Common myeloid progenitor, CD34-positive (primary cell): Measurements from ENCODE around the gene NTMT1.

Experiments used
- CTCF ChIA-PET: fragments of 350-600 bp; sonication (Branson Sonifier 250); formaldehyde crosslinking; loops from one replicate; lab custom pipeline; 2021; ENCODE audit warnings: antibody characterized with exemption; lab: Charles Lee
- POLR2A ChIA-PET: fragments of 350-600 bp; sonication (Branson Sonifier 250); formaldehyde crosslinking; loops from one replicate; lab custom pipeline; 2021; ENCODE audit warnings: antibody characterized with exemption; lab: Charles Lee
- DNase-seq, 3 donors: peaks; one replicate each; pipeline versions ENCODE4 v3.0.0 to v3.0.0-alpha.2; 2013
- H3K27ac ChIP-seq, 2 experiments: 1 replicate in 1 of 2; 2 replicates in 1 of 2; pipeline ENCODE4 v1.7.0; 2013; ENCODE audit warnings: inconsistent platforms in 2 of 2, low read length in 2 of 2, mild to moderate bottlenecking in 2 of 2, low read depth in 1 of 2, moderate library complexity in 1 of 2; ENCODE audit not compliant: severe bottlenecking in 2 of 2, insufficient read depth in 1 of 2, poor library complexity in 1 of 2
- H3K27me3 ChIP-seq, 5 experiments: replicated peaks in 2 of 5; 1 replicate in 3 of 5; 2 replicates in 2 of 5; pipeline versions ENCODE4 v1.6.1 to v1.7.0; 2013; ENCODE audit warnings: low read length in 4 of 5, mild to moderate bottlenecking in 2 of 5, moderate library complexity in 2 of 5, inconsistent platforms in 1 of 5; ENCODE audit not compliant: insufficient read depth in 5 of 5, control insufficient read depth in 4 of 5
- H3K36me3 ChIP-seq, 4 experiments: 1 replicate in 2 of 4; 2 replicates in 2 of 4; pipeline versions ENCODE4 v1.6.1 to v1.7.0; 2013; ENCODE audit warnings: low read length in 3 of 4, control low read depth in 1 of 4, mild to moderate bottlenecking in 1 of 4; ENCODE audit not compliant: control insufficient read depth in 4 of 4, insufficient read depth in 4 of 4
- H3K4me1 ChIP-seq, 4 experiments: 1 replicate in 3 of 4; 2 replicates in 1 of 4; pipeline versions ENCODE4 v1.6.1 to v1.7.1; 2013; ENCODE audit warnings: low read length in 3 of 4, mild to moderate bottlenecking in 3 of 4, control low read depth in 1 of 4, inconsistent platforms in 1 of 4, moderate library complexity in 1 of 4; ENCODE audit not compliant: control insufficient read depth in 4 of 4, insufficient read depth in 4 of 4; ENCODE audit errors: control extremely low read depth in 1 of 4
- H3K4me3 ChIP-seq, 7 experiments: 1 replicate in 4 of 7; 2 replicates in 3 of 7; pipeline versions ENCODE4 v1.5.1 to v1.7.0; 2013; ENCODE audit warnings: mild to moderate bottlenecking in 7 of 7, low read length in 6 of 7, moderate library complexity in 6 of 7, inconsistent platforms in 2 of 7, low read depth in 2 of 7, control low read depth in 1 of 7; ENCODE audit not compliant: insufficient read depth in 4 of 7, control insufficient read depth in 1 of 7; ENCODE audit errors: extremely low read depth in 1 of 7
- H3K9me3 ChIP-seq, 5 experiments: 1 replicate in 4 of 5; 2 replicates in 1 of 5; pipeline versions ENCODE4 v1.6.1 to v1.7.1; 2013; ENCODE audit warnings: low read length in 4 of 5, mild to moderate bottlenecking in 2 of 5, inconsistent platforms in 1 of 5, low read depth in 1 of 5, moderate library complexity in 1 of 5; ENCODE audit not compliant: control insufficient read depth in 4 of 5, insufficient read depth in 2 of 5; ENCODE audit errors: control extremely low read depth in 1 of 5
- WGBS: methylation state at CpG from one replicate; pipeline ENCODE4 v1.1.5; 2013; ENCODE audit not compliant: insufficient coverage; 5-methylcytosine and 5-hydroxymethylcytosine counted together

The NTMT1 gene

DNA sequence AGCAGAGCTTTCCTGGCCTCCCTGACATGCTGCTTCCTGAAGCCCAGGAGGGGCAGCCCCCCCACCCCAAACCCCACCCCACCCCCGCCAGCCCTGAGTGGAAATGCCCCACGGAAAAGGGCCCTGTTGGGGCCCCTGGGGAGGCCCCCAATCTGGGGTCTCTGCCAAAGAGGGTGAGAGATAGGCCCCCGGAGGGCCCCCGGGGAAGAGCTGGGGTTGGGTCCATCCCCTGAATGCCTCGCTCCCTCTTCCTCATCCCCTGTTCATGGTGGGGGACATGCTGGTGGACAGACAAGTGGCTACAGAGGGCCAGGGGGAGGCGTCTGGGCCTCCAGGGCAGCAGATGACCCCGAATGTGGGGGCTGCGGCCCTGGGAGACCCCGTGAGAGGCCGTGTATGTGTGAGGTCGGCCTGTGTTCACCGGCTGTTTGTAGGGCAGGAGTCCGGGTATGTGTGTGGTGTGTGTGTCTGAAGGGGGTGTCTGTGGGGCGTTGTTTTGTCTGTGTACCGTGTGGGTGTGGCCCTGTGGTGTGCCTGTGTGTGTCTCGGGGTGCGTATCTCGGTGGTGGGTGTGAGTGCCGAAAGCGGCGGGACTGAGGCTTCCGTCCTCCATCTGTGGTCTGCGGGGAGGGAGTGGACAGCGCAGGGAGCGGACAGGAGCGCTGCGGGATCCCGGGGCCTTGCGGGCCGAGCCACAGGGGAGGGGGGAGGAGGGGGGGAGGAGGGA lies 16.3 kb upstream of the NTMT1 start:
- peak in 2 of 3 donors; percentile 70 to 86 for DNase-seq
- ChIA-PET POLR2A (interaction anchor here (0.6 to 1.7 kb wide), 6 partner anchors 113 to 478 kb away, joined by 3 to 7 read pairs (median 3); partner anchors contain the start of gene IER5L), CTCF (interaction anchor here (1.0 to 2.3 kb wide), 12 partner anchors 11 to 495 kb away, joined by 3 to 16 read pairs (median 6); partner anchors contain the start of gene C9orf50)
- Histone ChIP-seq H3K4me1 (peaks cover 0 to 58% (median 52%) of the 10 kb centered on the region in 4 experiments), H3K27me3 (no peaks in the 10 kb centered on the region), H3K36me3 (no peaks in the 10 kb centered on the region), H3K4me3 (peak overlapping the region in 5 of 7 experiments; percentile 40 to 75 (median 53)), H3K27ac (no peak overlapping the region), H3K9me3 (no peaks in the 10 kb centered on the region)
- 10% methylated on average over 15 of the region's 30 CpGs for WGBS

DNA sequence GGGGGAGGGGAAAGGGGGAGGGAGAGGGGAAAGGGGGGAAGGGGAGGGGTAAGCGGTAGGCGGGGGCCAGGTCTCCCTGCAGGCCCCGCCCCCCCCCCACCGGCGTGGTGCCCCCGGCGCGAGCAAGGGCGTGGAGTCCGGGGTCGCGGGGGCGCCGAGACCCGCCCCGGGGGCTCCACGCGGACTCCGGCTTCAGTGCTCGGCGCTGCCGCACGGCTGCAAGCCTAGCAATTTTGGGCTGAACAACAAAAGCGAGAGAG lies 15.8 kb upstream of the NTMT1 start:
- DNase-seq = no peak
- Histone ChIP-seq H3K27ac (peak overlapping the region in 1 of 2 experiments; percentile 34), H3K4me3 (peak overlapping the region; percentile 48 to 75 (median 66)), H3K27me3 (no peaks in the 10 kb centered on the region), H3K4me1 (peaks cover 0 to 54% (median 50%) of the 10 kb centered on the region in 4 experiments), H3K36me3 (no peaks in the 10 kb centered on the region), H3K9me3 (no peaks in the 10 kb centered on the region)
- 0% methylated on average over 1 of the region's 24 CpGs for WGBS
- ChIA-PET POLR2A (no interaction called here), CTCF (no interaction called here)

DNA sequence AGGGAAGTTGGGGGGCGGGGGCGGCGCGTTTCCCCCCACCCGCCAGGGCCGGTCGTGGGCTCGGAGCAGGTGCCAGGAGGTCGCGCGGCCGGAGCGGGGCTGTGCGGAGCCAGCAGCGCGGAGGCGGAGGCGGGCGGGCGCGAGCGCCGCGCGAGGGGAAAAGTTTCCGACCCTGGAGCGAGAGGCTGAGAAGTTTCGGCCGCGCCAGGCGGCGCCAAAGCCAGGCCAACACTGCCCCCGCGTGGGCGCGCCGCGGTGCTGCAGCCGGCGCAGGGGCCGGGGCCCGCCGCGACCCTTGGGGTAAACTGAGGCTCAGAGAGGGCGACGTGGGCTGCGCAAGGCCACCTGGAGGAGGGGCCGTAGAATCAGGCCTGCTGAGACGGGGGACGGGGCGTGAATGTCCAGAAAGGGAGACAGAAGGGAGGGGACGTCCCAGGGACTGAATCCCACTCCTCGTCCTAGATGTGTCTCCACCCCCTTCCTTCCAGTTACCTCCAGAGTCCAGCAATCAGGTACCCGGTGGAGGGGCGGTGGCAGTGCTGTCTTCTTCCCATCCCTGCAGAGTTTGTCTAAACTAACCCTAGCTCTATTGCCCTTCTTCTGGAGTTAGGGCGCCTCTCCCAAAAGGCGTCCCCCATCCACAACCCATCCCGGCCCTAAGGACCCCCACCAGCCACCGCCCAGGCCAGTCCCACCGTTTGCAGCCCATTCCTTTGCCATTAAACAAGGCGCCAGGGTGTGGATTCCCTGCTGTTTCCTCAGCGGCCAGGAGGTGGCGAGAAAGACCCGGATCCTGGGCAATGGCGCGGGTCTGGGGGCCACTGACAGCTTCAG lies 15.3 kb upstream of the NTMT1 start:
- peak overlapping the region; percentile 48 to 75 (median 66) for H3K4me3 ChIP-seq
- 0% methylated on average over 57 of the region's 66 CpGs for WGBS
- no peaks in the 10 kb centered on the region for H3K27me3 ChIP-seq
- POLR2A ChIA-PET = interaction anchor here (0.6 to 1.3 kb wide), 4 partner anchors 14 to 471 kb away, joined by 3 to 4 read pairs (median 4); no protein-coding TSS in a partner anchor
- H3K27ac ChIP-seq = peak overlapping the region in 1 of 2 experiments; percentile 34
- CTCF ChIA-PET = interaction anchor here (0.9 to 4.9 kb wide), 18 partner anchors 10 to 850 kb away, joined by 3 to 76 read pairs (median 3); partner anchors contain the start of genes C9orf50 and NTMT1
- peak; percentile 60 to 76 (median 72) for DNase-seq
- H3K36me3 ChIP-seq = no peaks in the 10 kb centered on the region
- no peaks in the 10 kb centered on the region for H3K9me3 ChIP-seq
- peaks cover 0 to 54% (median 50%) of the 10 kb centered on the region in 4 experiments for H3K4me1 ChIP-seq

DNA sequence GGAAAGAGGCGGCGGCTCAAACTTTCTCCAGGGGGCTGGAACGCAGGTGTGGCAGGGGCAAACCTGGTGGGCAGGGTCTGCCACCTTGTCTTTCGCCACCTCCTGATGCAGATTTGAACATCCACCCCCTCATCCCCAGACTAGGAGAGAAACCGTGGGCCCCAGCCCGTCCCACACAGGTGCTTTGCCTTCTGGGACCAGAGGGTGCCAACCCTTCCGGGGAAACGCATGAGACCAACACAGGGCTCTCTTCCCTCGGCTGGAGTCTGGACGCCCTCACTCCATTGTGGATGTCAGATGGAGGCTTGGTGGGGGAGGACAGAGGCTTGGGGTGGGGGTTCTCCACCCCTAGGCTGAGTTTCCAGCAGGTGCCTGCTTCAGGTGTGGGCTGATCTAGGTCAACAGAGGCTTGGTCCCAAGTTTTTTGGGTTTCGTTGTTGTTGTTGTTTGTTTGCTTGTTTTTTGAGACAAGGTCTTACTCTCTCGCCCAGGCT lies 14.6 kb upstream of the NTMT1 start:
- ChIA-PET POLR2A (interaction anchor here (0.6 to 1.3 kb wide), 3 partner anchors 13 to 472 kb away, joined by 4 read pairs; no protein-coding TSS in a partner anchor), CTCF (interaction anchor here (0.6 to 4.9 kb wide), 20 partner anchors 11 to 851 kb away, joined by 3 to 76 read pairs (median 3); partner anchors contain the start of genes C9orf50 and NTMT1)
- no peaks in the 10 kb centered on the region for H3K27me3 ChIP-seq
- H3K9me3 ChIP-seq = no peaks in the 10 kb centered on the region
- peak overlapping the region in 4 of 7 experiments; percentile 64 to 75 (median 70) for H3K4me3 ChIP-seq
- 40% methylated on average over 5 of the region's 12 CpGs for WGBS
- DNase-seq = no peak
- no peaks in the 10 kb centered on the region for H3K36me3 ChIP-seq
- peaks cover 0 to 50% (median 46%) of the 10 kb centered on the region in 4 experiments for H3K4me1 ChIP-seq
- no peak overlapping the region for H3K27ac ChIP-seq

DNA sequence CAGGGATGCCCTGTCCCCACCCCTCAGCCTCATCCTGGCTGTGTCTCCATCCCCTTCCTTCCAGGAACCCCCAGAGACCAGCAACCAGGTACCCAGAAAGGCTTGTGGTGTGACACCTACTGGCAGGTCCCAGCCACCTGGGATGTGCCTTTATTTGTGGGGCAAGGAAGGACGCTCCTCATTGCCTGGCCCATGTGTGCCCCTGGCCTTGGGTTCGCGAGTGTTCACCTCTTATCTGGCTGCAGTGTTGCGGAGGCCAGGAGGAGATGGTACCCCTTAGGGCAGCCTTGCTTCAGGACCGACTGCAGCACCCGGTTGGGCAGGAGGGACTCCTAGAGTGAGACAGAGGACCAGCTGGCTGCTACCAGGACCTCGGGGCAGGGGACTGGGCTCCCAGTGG lies 13.8 kb upstream of the NTMT1 start:
- H3K27me3 ChIP-seq = no peaks in the 10 kb centered on the region
- peaks cover 0 to 42% (median 39%) of the 10 kb centered on the region in 4 experiments for H3K4me1 ChIP-seq
- CTCF ChIA-PET = interaction anchor here (0.8 to 4.9 kb wide), 8 partner anchors 12 to 472 kb away, joined by 3 to 76 read pairs (median 6); partner anchors contain the start of genes C9orf50 and NTMT1
- POLR2A ChIA-PET = no interaction called here
- 96% methylated on average over 7 of the region's 7 CpGs for WGBS
- H3K9me3 ChIP-seq = no peaks in the 10 kb centered on the region
- no peaks in the 10 kb centered on the region for H3K36me3 ChIP-seq
- H3K27ac ChIP-seq = no peak overlapping the region
- no peak overlapping the region for H3K4me3 ChIP-seq
- DNase-seq = no peak

DNA sequence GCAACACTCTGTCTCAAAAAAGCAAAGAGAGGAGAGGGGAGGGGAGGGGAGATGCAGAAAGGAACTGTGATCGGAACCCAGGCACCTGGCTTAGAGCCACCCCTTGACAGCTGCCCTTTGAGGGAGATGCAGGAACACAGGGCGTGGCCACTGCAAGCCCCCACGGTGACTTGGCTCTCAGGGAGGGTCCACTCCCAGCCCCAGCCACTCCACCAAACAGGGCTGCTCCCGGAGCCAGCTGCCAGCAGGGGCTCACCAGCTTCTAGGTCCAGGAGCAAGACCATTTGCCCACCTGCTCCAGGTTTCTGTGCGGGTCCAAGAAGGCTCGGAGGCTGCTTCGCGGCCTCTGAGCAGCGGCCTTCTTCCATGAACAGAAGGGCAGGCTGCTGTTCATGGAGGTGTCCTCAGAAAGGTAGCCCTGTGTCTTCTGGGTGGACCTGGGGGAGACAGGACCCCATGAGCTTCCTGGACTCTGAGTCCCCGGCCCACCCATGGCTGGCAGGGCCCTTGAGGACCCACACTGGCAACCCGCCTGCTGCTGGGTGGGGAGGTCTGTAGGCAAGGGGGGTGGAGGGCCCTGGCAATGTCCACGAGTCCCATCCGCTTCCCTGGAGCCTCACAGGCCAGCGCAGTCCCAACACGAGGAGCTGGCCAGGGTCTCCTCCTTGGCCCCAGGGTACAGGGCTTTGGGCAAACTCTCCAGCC lies 13.0 kb upstream of the NTMT1 start:
- peaks cover 0 to 34% (median 30%) of the 10 kb centered on the region in 4 experiments for H3K4me1 ChIP-seq
- H3K27ac ChIP-seq = no peak overlapping the region
- ChIA-PET POLR2A (no interaction called here), CTCF (interaction anchor here (0.8 to 4.9 kb wide), 7 partner anchors 11 to 482 kb away, joined by 3 to 76 read pairs (median 7); partner anchors contain the start of genes C9orf50 and NTMT1)
- DNase-seq = no peak
- WGBS = 94% methylated on average over 11 of the region's 15 CpGs
- H3K36me3 ChIP-seq = no peaks in the 10 kb centered on the region
- H3K27me3 ChIP-seq = no peaks in the 10 kb centered on the region
- no peak overlapping the region for H3K4me3 ChIP-seq
- H3K9me3 ChIP-seq = no peaks in the 10 kb centered on the region
